Measurements from ENCODE around the gene MRPL52.

- no peak for TF ChIP-seq TAF1 (IDR thresholded peaks at IDR 0.05; ENCODE audit: low read depth, low read length)
- no peak for TF ChIP-seq PAX5 (IDR thresholded peaks at IDR 0.05; ENCODE audit: insufficient read depth, low read length, severe bottlenecking)
- TF ChIP-seq POLR2AphosphoS5 (IDR thresholded peaks at IDR 0.05; ENCODE audit: low read depth, low read length) = no peak
These were observed 28.0 kb upstream of the MRPL52 start for GRCh38 chr14:22801716-22802115.
